Astrocyte of the cerebellum (primary cell): ENCODE measurements around the gene MAML2.

Source experiments
- DNase-seq: peaks from one replicate; pipeline ENCODE4 v3.0.0-alpha.2; 2011; ENCODE audit warnings: low read depth
- H3K4me3 ChIP-seq: 2 replicates; pipeline ENCODE4 v1.5.1; 2011; ENCODE audit warnings: mild to moderate bottlenecking, low read depth, low read length, moderate library complexity
- in situ Hi-C: cut with HindIII; loops from 2 replicates; pipeline ENCODE4 v1.10.0; 2017; ENCODE audit warnings: low sequenced_read_pairs
- TF ChIP-seq, protein P1 (sequence below): IDR thresholded peaks from 2 replicates; pipeline ENCODE4 v1.5.1; 2012; ENCODE audit warnings: low read length, low read depth, moderate library complexity, mild to moderate bottlenecking; ENCODE audit errors: missing control alignments

MAML2 gene

DNA sequence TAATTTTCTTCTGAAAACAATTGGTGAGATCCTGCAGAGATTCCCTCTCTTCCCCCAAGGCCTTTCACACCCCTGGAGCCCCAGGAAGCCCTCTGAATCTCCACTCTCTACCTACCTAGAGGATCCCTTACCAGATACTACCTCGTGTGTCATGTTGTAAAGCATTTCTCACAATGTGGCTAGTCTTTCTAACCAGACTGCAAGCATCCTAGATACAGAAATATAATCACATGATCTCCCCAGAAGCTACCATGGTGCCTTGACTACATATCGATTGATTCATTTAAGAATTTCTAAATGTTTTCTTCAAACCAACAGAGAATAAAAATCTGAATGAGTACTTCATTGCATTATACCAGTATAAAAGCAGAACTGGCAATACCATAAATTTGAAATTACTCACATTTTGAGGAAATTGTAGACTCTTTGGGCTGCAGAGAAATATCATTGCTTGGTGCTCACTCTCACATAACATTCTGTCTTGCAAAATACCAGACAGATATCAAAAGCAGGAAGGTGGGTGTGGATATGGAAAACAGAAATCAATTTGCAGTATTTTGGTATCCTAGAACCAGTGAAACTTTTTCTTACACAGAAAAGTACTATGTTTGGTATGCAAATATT lies 113.5 kb downstream of the MAML2 start:
- in situ Hi-C loops: no loop called here
- TF ChIP-seq, protein P1, sequence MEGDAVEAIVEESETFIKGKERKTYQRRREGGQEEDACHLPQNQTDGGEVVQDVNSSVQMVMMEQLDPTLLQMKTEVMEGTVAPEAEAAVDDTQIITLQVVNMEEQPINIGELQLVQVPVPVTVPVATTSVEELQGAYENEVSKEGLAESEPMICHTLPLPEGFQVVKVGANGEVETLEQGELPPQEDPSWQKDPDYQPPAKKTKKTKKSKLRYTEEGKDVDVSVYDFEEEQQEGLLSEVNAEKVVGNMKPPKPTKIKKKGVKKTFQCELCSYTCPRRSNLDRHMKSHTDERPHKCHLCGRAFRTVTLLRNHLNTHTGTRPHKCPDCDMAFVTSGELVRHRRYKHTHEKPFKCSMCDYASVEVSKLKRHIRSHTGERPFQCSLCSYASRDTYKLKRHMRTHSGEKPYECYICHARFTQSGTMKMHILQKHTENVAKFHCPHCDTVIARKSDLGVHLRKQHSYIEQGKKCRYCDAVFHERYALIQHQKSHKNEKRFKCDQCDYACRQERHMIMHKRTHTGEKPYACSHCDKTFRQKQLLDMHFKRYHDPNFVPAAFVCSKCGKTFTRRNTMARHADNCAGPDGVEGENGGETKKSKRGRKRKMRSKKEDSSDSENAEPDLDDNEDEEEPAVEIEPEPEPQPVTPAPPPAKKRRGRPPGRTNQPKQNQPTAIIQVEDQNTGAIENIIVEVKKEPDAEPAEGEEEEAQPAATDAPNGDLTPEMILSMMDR: no peak
- no peak for DNase-seq
- H3K4me3 ChIP-seq: no peak overlapping the region

DNA sequence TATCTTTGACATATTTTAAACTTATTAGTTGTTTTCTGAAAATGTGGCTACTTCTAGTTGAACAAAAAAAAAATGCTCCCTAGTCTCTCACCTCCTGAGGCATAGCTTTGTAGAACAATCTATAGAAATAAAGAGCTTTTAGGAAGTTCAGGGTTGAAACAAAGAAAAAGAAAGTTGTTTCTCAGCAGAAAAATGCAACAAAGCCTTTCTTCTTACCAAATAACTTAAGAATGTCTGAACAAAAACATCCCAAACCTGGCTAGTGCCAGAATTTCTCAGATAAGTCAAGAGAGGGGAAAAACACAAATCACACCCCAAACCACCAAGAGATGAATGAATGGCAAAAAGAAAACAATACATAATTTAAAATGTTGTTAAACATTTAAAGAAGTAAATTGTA lies 114.1 kb downstream of the MAML2 start:
- TF ChIP-seq, protein P1: no peak
- in situ Hi-C loops: no loop called here
- DNase-seq: peak; percentile 60
- no peak overlapping the region for H3K4me3 ChIP-seq

DNA sequence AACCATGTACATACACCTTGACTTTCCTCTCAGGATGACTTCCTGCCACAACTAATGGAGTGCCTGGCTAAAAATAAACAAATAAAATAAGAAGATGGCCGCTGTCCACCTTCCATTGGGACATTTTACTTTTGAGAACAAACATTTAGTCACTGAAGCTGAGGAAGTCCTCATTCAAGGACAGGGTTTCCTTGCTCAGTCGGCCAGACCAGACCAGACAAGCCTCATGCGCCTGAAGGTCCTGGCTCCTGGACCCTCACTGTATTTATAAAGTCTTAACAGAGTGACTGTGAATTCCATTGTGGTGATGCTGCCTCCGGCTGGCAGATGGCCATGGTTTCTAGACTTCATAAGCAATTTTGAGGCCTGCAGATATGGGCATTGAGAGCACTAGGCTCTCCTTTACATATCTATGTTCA lies 114.5 kb downstream of the MAML2 start:
- TF ChIP-seq, protein P1: no peak
- DNase-seq: peak; percentile 93
- H3K4me3 ChIP-seq: no peak overlapping the region
- in situ Hi-C loops: no loop called here

DNA sequence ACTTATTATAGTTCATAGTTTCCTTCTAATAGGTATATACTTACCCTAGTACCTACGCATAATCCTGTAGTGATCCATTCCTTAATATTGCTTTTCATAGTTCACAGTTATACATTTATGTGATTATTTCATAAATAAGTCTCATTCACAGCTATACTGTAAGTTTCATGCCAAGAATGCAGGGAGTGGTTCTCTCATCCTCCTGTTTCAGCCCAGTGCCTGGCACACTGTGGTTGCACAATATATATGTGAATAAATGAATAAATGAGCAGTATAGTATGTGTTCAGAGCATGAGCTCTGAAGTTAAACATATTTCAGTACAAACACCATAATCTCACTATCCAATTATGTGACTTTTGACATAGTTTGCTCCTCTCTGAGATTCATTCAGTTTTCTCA lies 115.8 kb downstream of the MAML2 start:
- in situ Hi-C loops: no loop called here
- H3K4me3 ChIP-seq: no peak overlapping the region
- TF ChIP-seq, protein P1: no peak
- no peak for DNase-seq

DNA sequence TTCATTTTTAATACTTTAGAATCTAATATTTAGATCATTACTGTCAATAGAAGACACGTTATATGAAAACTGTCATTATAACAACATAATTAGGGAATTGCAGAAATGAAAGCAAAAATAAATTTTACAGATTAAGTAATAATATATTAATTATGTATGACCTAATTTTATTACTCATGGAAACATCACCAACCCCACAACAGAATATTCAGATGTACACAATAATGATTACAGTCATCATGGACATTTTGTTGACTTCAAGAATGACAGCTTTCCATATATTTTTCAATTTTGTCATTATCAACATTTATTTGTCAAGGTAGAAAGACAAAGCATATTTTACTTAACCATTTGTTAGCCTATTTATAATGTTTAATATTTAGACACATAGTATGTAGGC lies 119.9 kb downstream of the MAML2 start:
- TF ChIP-seq, protein P1: no peak
- DNase-seq: no peak

DNA sequence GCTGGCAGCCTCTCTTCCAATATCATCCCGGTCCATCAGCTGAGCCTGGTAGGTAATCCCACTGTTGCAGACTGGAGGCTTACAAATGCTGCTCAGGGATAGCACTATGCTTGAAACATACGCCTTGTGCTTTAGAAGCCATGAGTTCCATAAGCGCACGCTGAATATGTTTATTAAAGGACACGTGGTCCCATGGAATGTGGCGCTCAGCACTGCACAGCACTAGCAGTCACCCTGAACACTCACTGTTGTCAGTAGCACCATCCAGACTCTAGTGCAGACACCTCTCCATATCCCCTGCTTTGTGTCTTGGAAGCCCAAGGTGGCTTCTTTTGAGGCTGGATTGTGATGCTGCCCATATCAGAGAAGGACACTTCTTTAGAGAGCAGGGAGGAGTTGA lies 120.9 kb downstream of the MAML2 start:
- H3K4me3 ChIP-seq: no peak overlapping the region
- DNase-seq: no peak
- TF ChIP-seq, protein P1: no peak
- in situ Hi-C loops: loop anchor here (5.0 kb wide), 1 partner anchor 35 kb away; no protein-coding TSS in a partner anchor

More for the DNA sequence above, 119.9 kb downstream of the MAML2 start:
- in situ Hi-C loops: loop anchor here (5.0 kb wide), 1 partner anchor 36 kb away; no protein-coding TSS in a partner anchor
- H3K4me3 ChIP-seq: no peak overlapping the region
